CD14-positive monocyte (primary cell): ENCODE results near the gene BANK1. TPM values are rescaled to one million over a fixed set of nuclear protein-coding genes. Genes with fewer than 3 reads are reported as not detected.

Source experiments
- DNase-seq, 3 donors: peaks; one replicate each; pipeline ENCODE4 v3.0.0-alpha.2; 2011 to 2022
- H2AFZ ChIP-seq: 2 replicates; pipeline ENCODE4 v1.6.0; 2012; ENCODE audit warnings: mild to moderate bottlenecking, low read depth, low read length, inconsistent platforms; ENCODE audit not compliant: insufficient read depth, poor library complexity, severe bottlenecking
- H3K27ac ChIP-seq, 2 donors: 1 replicate in 1 of 2; 2 replicates in 1 of 2; pipeline ENCODE4 v1.5.1; 2012 to 2013; ENCODE audit warnings: low read length in 2 of 2, control low read depth in 1 of 2, inconsistent platforms in 1 of 2, low read depth in 1 of 2, mild to moderate bottlenecking in 1 of 2
- H3K27me3 ChIP-seq, 2 donors: one replicate each; pipeline versions ENCODE4 v1.6.0 to v1.6.1; 2011 to 2013; ENCODE audit warnings: low read length in 2 of 2; ENCODE audit not compliant: control insufficient read depth in 2 of 2, insufficient read depth in 2 of 2
- H3K36me3 ChIP-seq, 2 donors: replicated peaks in 1 of 2; 1 replicate in 1 of 2; 2 replicates in 1 of 2; pipeline versions ENCODE4 v1.5.1 to v1.6.1; 2012 to 2013; ENCODE audit warnings: low read length in 2 of 2, control low read depth in 1 of 2, inconsistent platforms in 1 of 2, mild to moderate bottlenecking in 1 of 2; ENCODE audit not compliant: insufficient read depth in 2 of 2, control insufficient read depth in 1 of 2
- H3K4me1 ChIP-seq, 2 donors: 1 replicate in 1 of 2; 2 replicates in 1 of 2; pipeline versions ENCODE4 v1.5.1 to v1.6.1; 2012 to 2013; ENCODE audit warnings: low read length in 2 of 2, control low read depth in 1 of 2, inconsistent platforms in 1 of 2, mild to moderate bottlenecking in 1 of 2, moderate library complexity in 1 of 2; ENCODE audit not compliant: insufficient read depth in 2 of 2, control insufficient read depth in 1 of 2
- H3K4me2 ChIP-seq: replicated peaks from 2 replicates; pipeline ENCODE3; 2012; ENCODE audit warnings: low read length, moderate library complexity, mild to moderate bottlenecking; ENCODE audit not compliant: poor library complexity, severe bottlenecking; ENCODE audit errors: extremely low read depth
- H3K4me3 ChIP-seq, 3 experiments: fragments of 200-600 bp in 1 of 3; sonication (generic) in 1 of 3; replicated peaks in 1 of 3; 1 replicate in 2 of 3; 2 replicates in 1 of 3; pipeline ENCODE4 v1.5.1; 2011 to 2013; ENCODE audit warnings: low read length in 3 of 3, mild to moderate bottlenecking in 3 of 3, control low read depth in 2 of 3, low read depth in 2 of 3, inconsistent platforms in 1 of 3, moderate library complexity in 1 of 3
- H3K79me2 ChIP-seq: 2 replicates; pipeline ENCODE4 v1.6.0; 2012; ENCODE audit warnings: mild to moderate bottlenecking, control low read depth, inconsistent platforms, low read length, moderate library complexity; ENCODE audit not compliant: insufficient read depth
- H3K9ac ChIP-seq: 2 replicates; pipeline ENCODE4 v1.6.0; 2017; ENCODE audit warnings: low read length, mild to moderate bottlenecking; ENCODE audit not compliant: insufficient read depth, poor library complexity, severe bottlenecking
- H3K9me3 ChIP-seq, 2 donors: replicated peaks in 1 of 2; 1 replicate in 1 of 2; 2 replicates in 1 of 2; pipeline versions ENCODE4 v1.5.1 to v1.6.1; 2012 to 2013; ENCODE audit warnings: low read length in 2 of 2, control low read depth in 1 of 2; ENCODE audit not compliant: control insufficient read depth in 1 of 2, insufficient read depth in 1 of 2
- H4K20me1 ChIP-seq: 2 replicates; pipeline ENCODE4 v1.6.0; 2012; ENCODE audit warnings: mild to moderate bottlenecking, low read length, control low read depth, moderate library complexity; ENCODE audit not compliant: insufficient read depth
- H3K27ac Mint-ChIP-seq, 7 donors: one replicate each; pipeline ENCODE4 v1.8.0; 2020; ENCODE audit warnings: mild to moderate bottlenecking in 7 of 7, mixed read lengths in 7 of 7, moderate library complexity in 6 of 7, inconsistent platforms in 2 of 7
- H3K27me3 Mint-ChIP-seq, 3 donors: one replicate each; pipeline ENCODE4 v1.8.0; 2021 to 2022; ENCODE audit warnings: low read depth in 3 of 3, mild to moderate bottlenecking in 3 of 3, mixed read lengths in 3 of 3, moderate library complexity in 3 of 3, inconsistent platforms in 1 of 3
- H3K36me3 Mint-ChIP-seq, 2 donors: one replicate each; pipeline ENCODE4 v1.8.0; 2020; ENCODE audit warnings: mixed read lengths in 2 of 2, inconsistent platforms in 1 of 2, mild to moderate bottlenecking in 1 of 2
- H3K4me1 Mint-ChIP-seq: one replicate; pipeline ENCODE4 v1.8.0; 2020; ENCODE audit warnings: mild to moderate bottlenecking, mixed read lengths
- H3K4me3 Mint-ChIP-seq, 2 donors: one replicate each; pipeline ENCODE4 v1.8.0; 2020; ENCODE audit warnings: mild to moderate bottlenecking in 2 of 2, mixed read lengths in 2 of 2, moderate library complexity in 1 of 2
- H3K9me3 Mint-ChIP-seq, 7 donors: one replicate each; pipeline ENCODE4 v1.8.0; 2020 to 2022; ENCODE audit warnings: mixed read lengths in 7 of 7, mild to moderate bottlenecking in 6 of 7, moderate library complexity in 6 of 7, inconsistent platforms in 2 of 7
- WGBS: methylation state at CpG from one replicate; pipeline ENCODE4 v1.1.5; 2013; ENCODE audit warnings: missing lambda C conversion rate; ENCODE audit not compliant: insufficient coverage; 5-methylcytosine and 5-hydroxymethylcytosine counted together
- intact Hi-C, 2 donors: fragments of 100-400 bp; cut with micrococcal nuclease; formaldehyde crosslinking; loops; one replicate each; pipeline versions ENCODE4 v1.15.0 to v1.15.1; 2023
- polyA plus RNA-seq, 3 donors: library from polyadenylated mRNA; depleted of rRNA in 1 of 3; unstranded in 2 of 3; stranded (reverse) in 1 of 3; fragments of 300-500 nt in 2 of 3; fragments of >200 nt in 1 of 3; fragmentation: Illumina TruSeq in 2 of 3; gene quantifications; 1 replicate in 2 of 3; 2 replicates in 1 of 3; pipeline ENCODE4 v1.2.3, GENCODE V29; 2012 to 2021
- TF ChIP-seq, protein P1 (sequence below): fragments of 200-600 bp; IDR thresholded peaks from one replicate; pipeline ENCODE4 v1.8.0; 2022; ENCODE audit warnings: antibody characterized with exemption, mild to moderate bottlenecking

BANK1 gene
- polyA plus RNA-seq, 3 donors, result 2.6 to 5.2 (median 2.9) TPM

DNA sequence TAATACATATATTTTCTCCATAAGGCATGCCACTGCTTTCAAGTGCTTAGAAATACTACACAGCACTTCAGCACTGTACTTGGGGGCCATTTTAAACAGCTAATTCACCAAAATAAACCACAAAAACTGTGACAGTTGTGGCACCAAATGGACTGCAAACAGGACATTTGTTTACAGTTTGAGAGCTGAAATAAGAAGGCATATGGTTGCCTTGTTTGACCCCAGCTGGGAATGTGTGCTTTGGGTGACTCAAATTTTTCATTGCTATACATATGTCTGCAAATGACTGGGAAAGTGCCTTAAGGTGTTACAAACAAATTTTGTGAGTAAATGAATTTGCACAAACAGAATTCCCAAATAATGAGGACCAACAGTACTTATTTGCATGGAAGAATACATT, 124.2 kb downstream of the BANK1 start:
- no peak overlapping the region for H3K27ac Mint-ChIP-seq
- TF ChIP-seq, protein P1, sequence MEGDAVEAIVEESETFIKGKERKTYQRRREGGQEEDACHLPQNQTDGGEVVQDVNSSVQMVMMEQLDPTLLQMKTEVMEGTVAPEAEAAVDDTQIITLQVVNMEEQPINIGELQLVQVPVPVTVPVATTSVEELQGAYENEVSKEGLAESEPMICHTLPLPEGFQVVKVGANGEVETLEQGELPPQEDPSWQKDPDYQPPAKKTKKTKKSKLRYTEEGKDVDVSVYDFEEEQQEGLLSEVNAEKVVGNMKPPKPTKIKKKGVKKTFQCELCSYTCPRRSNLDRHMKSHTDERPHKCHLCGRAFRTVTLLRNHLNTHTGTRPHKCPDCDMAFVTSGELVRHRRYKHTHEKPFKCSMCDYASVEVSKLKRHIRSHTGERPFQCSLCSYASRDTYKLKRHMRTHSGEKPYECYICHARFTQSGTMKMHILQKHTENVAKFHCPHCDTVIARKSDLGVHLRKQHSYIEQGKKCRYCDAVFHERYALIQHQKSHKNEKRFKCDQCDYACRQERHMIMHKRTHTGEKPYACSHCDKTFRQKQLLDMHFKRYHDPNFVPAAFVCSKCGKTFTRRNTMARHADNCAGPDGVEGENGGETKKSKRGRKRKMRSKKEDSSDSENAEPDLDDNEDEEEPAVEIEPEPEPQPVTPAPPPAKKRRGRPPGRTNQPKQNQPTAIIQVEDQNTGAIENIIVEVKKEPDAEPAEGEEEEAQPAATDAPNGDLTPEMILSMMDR, result no peak
- no peak overlapping the region for H3K4me3 Mint-ChIP-seq
- Histone ChIP-seq H3K27ac (no peak overlapping the region), H3K9ac (no peak overlapping the region), H3K79me2 (no peaks in the 10 kb centered on the region), H2AFZ (no peak overlapping the region), H4K20me1 (no peaks in the 10 kb centered on the region), H3K4me1 (no peaks in the 10 kb centered on the region), H3K9me3 (peaks cover 0 to 7% of the 10 kb centered on the region in 2 donors), H3K27me3 (no peaks in the 10 kb centered on the region), H3K4me3 (no peak overlapping the region), H3K4me2 (no peak overlapping the region), H3K36me3 (no peaks in the 10 kb centered on the region)
- H3K9me3 Mint-ChIP-seq, result peaks cover 0 to 4% (median 1%) of the 10 kb centered on the region in 7 donors
- H3K27me3 Mint-ChIP-seq, result no peaks in the 10 kb centered on the region
- intact Hi-C loops, result no loop called here
- DNase-seq, result no peak
- H3K36me3 Mint-ChIP-seq, result no peaks in the 10 kb centered on the region
- no peaks in the 10 kb centered on the region for H3K4me1 Mint-ChIP-seq

DNA sequence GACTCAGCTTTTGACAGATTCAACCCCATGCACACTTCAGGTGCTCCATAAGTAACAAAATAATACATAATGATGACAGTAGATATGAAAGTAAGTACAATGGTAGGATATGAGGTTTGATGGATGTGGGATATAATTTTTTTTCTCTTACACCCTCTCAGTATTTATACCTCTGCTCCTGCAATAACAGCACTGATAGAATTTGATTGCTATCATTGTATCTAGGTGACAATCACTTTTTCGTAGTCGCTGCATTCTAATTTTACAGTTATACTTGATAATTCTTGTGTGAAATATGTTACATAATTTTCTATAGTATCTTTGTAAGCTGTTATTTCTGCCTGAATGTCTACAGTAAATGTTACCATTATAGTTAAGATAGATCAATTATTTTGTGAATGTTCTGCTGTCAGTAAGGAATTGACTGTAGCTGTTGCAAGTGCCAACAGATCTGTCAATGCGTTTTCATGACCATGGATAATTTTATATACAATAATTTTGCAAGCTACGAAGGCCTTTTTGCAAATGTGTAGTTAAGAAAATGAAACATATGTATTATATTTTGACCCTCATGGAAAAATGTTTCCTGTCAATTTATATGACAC, 128.9 kb downstream of the BANK1 start:
- Mint-ChIP-seq H3K9me3 (peaks cover 0 to 1% (median 0%) of the 10 kb centered on the region in 7 donors), H3K4me3 (no peak overlapping the region), H3K27me3 (no peaks in the 10 kb centered on the region), H3K27ac (no peak overlapping the region), H3K36me3 (no peaks in the 10 kb centered on the region), H3K4me1 (no peaks in the 10 kb centered on the region)
- Histone ChIP-seq H3K27me3 (no peaks in the 10 kb centered on the region), H3K36me3 (no peaks in the 10 kb centered on the region), H3K9me3 (no peaks in the 10 kb centered on the region), H3K79me2 (no peaks in the 10 kb centered on the region), H3K9ac (no peak overlapping the region), H3K4me3 (no peak overlapping the region), H3K4me1 (no peaks in the 10 kb centered on the region), H4K20me1 (no peaks in the 10 kb centered on the region), H2AFZ (no peak overlapping the region), H3K4me2 (no peak overlapping the region), H3K27ac (no peak overlapping the region)
- DNase-seq, result no peak
- TF ChIP-seq, protein P1, result no peak
- intact Hi-C loops, result no loop called here
- no CpG with 5 or more reads among the region's 4 CpGs for WGBS
